HUDEP-2 (cell line): ENCODE results near the gene DDC.
"Not testable (repeated sequence)": the region's sequence is repeated elsewhere in the genome, so short reads cannot be mapped to it uniquely, and the experiment has no call there.

Experiments used
- DNase-seq, 76 experiments: peaks; one replicate each; lab custom pipeline; 2025; ENCODE audit not compliant: unreplicated experiment in 76 of 76; lab: John Stamatoyannopoulos, UW

Gene DDC

GRCh38 chr7:50556247-50556991 lies 8.8 kb downstream of the DDC start:
- no peak for DNase-seq

- DNase-seq, result no peak
Observed at GRCh38 chr7:50555594-50556140, 9.5 kb downstream of the DDC start.

- DNase-seq, result no peak
Observed at GRCh38 chr7:50554431-50555322, 10.5 kb downstream of the DDC start.

- no peak for DNase-seq
Observed at GRCh38 chr7:50553973-50554372, 11.2 kb downstream of the DDC start.

GRCh38 chr7:50552921-50553320 lies 12.3 kb downstream of the DDC start:
- peak in 9 of 76 experiments; percentile 2 to 23 (median 6) for DNase-seq

- no peak for DNase-seq
Observed at GRCh38 chr7:50552139-50552538, 13.1 kb downstream of the DDC start.

- DNase-seq, result not testable (repeated sequence)
Observed at GRCh38 chr7:50545613-50546012, 19.6 kb downstream of the DDC start.

GRCh38 chr7:50544992-50545391 lies 20.2 kb downstream of the DDC start:
- DNase-seq, result no peak

- DNase-seq, result no peak
Observed at GRCh38 chr7:50543776-50544442, 21.3 kb downstream of the DDC start.

GRCh38 chr7:50542132-50542531 lies 23.1 kb downstream of the DDC start:
- DNase-seq, result no peak

- DNase-seq, result no peak
Observed at GRCh38 chr7:50540785-50541579, 24.2 kb downstream of the DDC start.

GRCh38 chr7:50539725-50540124 lies 25.5 kb downstream of the DDC start:
- DNase-seq, result no peak

GRCh38 chr7:50538478-50538877 lies 26.7 kb downstream of the DDC start:
- no peak for DNase-seq

GRCh38 chr7:50537417-50537816 lies 27.8 kb downstream of the DDC start:
- DNase-seq, result no peak

GRCh38 chr7:50535291-50535711 lies 29.9 kb downstream of the DDC start:
- not testable (repeated sequence) for DNase-seq

- DNase-seq, result peak in 31 of 76 experiments; percentile 7 to 69 (median 38)
Observed at GRCh38 chr7:50534690-50535290, 30.4 kb downstream of the DDC start.

- no peak for DNase-seq
Observed at GRCh38 chr7:50533866-50534265, 31.3 kb downstream of the DDC start.

- DNase-seq, result no peak
Observed at GRCh38 chr7:50531928-50532327, 33.3 kb downstream of the DDC start.

- DNase-seq, result no peak
Observed at GRCh38 chr7:50531401-50531911, 33.7 kb downstream of the DDC start.

GRCh38 chr7:50530766-50531165 lies 34.4 kb downstream of the DDC start:
- DNase-seq, result no peak
